Measurements from ENCODE around the gene GOLGA6L6. TPM values are rescaled to one million over a fixed set of nuclear protein-coding genes. Genes with fewer than 3 reads are reported as not detected.
"Not testable (repeated sequence)": the region's sequence is repeated elsewhere in the genome, so short reads cannot be mapped to it uniquely, and the experiment has no call there.

Gene GOLGA6L6, protein sequence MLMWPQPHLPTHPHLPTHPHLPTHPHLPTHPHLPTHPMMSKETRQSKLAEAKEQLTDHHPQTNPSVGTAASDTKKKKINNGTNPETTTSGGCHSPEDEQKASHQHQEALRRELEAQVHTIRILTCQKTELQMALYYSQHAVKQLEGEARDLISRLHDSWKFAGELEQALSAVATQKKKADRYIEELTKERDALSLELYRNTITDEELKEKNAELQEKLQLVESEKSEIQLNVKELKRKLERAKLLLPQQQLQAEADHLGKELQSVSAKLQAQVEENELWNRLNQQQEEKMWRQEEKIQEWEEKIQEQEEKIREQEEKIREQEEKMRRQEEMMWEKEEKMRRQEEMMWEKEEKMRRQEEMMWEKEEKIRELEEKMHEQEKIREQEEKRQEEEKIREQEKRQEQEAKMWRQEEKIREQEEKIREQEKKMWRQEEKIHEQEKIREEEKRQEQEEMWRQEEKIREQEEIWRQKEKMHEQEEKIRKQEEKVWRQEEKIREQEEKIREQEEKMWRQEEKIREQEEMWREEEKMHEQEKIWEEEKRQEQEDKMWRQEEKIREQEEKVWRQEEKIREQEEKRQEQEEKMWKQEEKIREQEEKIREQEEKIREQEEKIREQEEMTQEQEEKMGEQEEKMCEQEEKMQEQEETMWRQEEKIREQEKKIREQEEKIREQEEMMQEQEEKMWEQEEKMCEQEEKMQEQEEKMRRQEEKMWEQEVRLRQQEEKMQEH
- total RNA-seq (2014; rRNA removed; shearing (Covaris generic)) = not detected in 2 replicates
- not detected in 2 replicates for polyA plus RNA-seq (2015; cell fraction: cytosol; rRNA removed)
- not detected in 2 replicates for polyA plus RNA-seq (2015; cell fraction: nucleus; rRNA removed)

- not testable (repeated sequence) for DNase-seq (ENCODE audit: low read depth)
These were observed at the start of gene GOLGA6L6 for GRCh38 chr15:20541700-20542099. Gene GOLGA6L6, minus strand, starts transcription at chr15:20541800. Its CDS starts 91 bp downstream, at chr15:20541709.

DNA sequence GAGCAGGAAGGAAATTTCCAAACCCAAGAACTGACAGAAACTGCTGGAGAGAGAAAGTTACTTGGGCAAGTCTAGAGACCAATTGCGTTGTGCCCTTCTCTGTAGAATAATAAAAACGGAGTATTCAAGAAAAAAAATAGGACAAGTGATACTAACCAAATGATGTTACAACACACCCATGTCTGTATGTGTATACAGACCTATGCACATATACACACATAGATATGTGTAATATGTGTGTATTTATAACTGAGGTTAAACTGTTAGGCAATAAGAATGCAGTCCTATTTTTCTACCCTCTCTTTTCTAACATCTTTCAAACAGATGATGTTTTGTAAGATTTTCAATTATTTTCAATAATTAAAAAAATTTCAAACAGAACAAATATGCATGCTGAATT is 48.5 kb upstream of the GOLGA6L6 start:
- not testable (repeated sequence) for DNase-seq (ENCODE audit: low read depth)

- not testable (repeated sequence) for DNase-seq (ENCODE audit: low read depth)
These were observed 45.2 kb upstream of the GOLGA6L6 start for GRCh38 chr15:20586821-20587220.

- not testable (repeated sequence) for DNase-seq (ENCODE audit: low read depth)
These were observed 41.1 kb upstream of the GOLGA6L6 start for GRCh38 chr15:20582726-20583115.

GRCh38 chr15:20582109-20582725 is 40.6 kb upstream of the GOLGA6L6 start:
- not testable (repeated sequence) for DNase-seq (ENCODE audit: low read depth)

GRCh38 chr15:20581261-20582108 is 39.9 kb upstream of the GOLGA6L6 start:
- not testable (repeated sequence) for DNase-seq (ENCODE audit: low read depth)

GRCh38 chr15:20579662-20580061 is 38.1 kb upstream of the GOLGA6L6 start:
- not testable (repeated sequence) for DNase-seq (ENCODE audit: low read depth)

DNA sequence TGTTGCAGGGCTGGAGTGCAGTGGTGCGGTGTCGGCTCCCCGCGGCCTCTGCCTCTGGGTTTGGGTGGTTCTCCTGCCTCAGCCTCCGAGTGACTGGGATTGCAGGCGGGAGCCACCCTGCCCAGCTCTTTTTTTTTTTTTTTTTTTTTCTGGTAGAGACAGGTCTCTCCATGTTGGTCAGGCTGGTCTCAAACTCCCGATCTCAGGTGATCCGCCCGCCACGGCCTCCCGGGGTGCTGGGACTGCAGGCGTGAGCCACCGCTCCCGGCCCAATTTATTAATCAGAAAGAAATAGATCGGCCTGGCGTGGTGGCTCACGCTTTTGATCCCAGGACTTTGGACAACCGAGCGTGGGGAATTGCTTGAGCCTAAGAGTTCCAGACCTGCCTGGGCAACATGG is 9.7 kb upstream of the GOLGA6L6 start:
- DNase-seq (ENCODE audit: low read depth) = not testable (repeated sequence)

GRCh38 chr15:20505926-20506658 is 35.5 kb downstream of the GOLGA6L6 start:
- DNase-seq (ENCODE audit: low read depth) = not testable (repeated sequence)

DNA sequence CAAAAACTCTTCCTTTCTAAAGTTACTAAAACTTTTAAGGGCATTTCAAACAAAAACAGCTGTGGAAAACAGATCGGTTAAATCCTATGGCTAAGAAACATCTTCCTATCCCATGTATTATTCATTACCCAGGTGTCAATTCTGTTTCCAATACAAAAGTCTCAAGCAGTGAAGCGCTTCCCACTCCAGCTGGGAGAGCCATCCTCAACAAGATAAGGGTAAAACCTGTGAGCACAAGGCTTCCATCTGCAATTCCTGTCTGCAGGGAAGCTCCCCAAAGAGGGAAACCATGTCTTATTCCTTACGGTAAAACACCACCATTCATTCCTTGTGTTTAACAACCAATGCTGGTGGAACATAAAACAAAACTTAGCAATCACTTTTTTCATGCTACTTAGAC is 38.8 kb downstream of the GOLGA6L6 start:
- not testable (repeated sequence) for DNase-seq (ENCODE audit: low read depth)

DNA sequence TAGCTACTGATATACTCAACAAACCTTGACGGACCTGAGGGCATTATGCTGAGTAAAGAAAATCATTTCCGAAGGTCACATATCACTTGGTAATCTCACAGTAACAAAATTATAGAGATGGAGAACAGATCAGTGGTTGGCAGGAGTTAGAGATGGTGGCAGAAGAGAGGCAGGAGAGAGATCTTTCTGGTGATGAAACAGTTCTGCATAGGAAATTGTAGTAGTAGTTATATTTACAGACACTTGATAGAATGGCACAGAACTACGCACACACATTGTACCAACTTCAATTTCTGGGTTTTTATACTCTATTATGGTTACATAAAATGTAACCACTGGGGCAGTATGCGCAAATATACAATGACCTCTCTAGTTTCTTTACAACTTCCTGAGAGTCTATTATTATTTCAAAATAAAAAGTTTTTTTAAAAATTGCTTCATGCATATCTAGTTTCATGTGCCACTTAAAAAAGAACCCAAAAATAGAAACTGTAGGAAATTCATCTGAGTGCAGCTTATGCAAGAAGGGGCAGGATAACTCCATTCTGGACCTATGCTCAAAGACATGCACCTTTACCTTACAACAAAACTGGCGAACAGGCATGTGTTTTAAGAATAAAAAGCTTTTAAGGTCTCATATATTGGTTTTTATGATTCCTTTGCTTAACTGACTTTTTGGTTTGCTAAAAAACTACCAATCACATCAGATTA is 39.9 kb downstream of the GOLGA6L6 start:
- not testable (repeated sequence) for DNase-seq (ENCODE audit: low read depth)

- DNase-seq (ENCODE audit: low read depth) = not testable (repeated sequence)
These were observed 43.8 kb downstream of the GOLGA6L6 start for GRCh38 chr15:20497781-20498180.

DNA sequence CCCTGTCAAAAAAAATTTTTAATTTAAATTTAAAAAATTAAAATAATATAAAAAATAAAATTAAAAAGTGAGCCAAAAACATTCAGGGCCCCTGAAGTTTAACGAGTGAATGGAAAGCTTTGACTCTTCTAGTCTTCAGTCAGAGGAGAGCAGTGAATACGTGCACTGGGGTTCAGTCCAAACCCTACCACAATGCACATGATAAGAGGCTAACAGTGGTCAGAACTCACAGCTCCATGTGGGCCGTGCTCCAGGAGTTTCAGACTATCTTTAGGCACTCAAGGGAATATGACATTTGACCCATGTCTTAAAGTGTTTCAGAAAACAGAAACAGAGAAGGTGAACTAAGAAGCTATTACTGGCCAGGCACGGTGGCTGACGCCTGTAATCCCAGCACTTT is 48.6 kb downstream of the GOLGA6L6 start:
- not testable (repeated sequence) for DNase-seq (ENCODE audit: low read depth)

DNA sequence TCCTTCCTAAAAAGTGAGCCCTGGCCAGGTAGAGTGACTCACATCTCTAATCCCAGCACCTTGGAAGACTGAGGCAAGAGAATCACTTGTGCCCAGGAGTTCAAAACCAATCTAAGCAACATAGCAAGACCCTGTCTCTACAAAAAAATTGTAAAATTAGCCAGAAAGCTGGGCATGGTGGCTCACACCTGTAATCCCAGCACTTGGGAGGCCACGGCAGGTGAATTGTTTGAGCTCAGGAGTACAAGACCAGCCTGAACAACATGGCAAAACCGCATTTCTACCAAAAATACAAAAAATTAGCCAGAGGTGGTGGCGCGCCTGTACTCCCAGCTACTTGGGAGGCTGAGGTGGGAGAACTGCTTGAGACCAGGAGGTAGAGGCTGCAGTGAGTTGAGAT is 49.0 kb downstream of the GOLGA6L6 start:
- DNase-seq (ENCODE audit: low read depth) = not testable (repeated sequence)

DNA sequence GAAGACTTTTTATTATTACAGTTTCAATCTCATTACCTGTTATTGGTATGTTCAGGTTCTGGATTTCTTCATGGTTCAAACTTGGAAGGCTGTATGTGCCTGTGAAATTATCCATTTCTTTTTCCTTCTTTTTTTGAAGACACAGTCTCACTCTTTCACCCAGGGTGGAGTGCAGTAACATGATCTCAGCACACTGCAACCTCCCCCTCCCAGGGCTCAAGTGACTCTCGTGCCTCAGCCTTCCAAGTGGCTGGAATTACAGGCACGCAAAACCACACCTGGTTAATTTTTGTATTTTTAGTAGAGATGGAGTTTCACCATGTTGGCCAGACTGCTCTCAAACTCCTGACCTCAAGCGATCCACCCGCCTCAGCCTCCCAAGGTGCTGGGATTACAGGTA is 52.3 kb downstream of the GOLGA6L6 start:
- not testable (repeated sequence) for DNase-seq (ENCODE audit: low read depth)
